K562 (cell line): Measurements from ENCODE around the gene ITPR1. TPM values are rescaled to one million over a fixed set of nuclear protein-coding genes. Genes with fewer than 3 reads are reported as not detected.

Experiments used
- BRD9 ChIP-seq: fragments of 450-650 bp; IDR thresholded peaks from 2 replicates; pipeline ENCODE4 v1.6.1; 2018; ENCODE audit warnings: low read depth; ENCODE audit not compliant: partially characterized antibody
- C11orf30 ChIP-seq: fragments of 450-650 bp; IDR thresholded peaks from 2 replicates; pipeline ENCODE4 v1.6.1; 2016; ENCODE audit warnings: low read depth, mild to moderate bottlenecking
- CCAR2 ChIP-seq: fragments of 200-400 bp; formaldehyde crosslinking; IDR thresholded peaks from 2 replicates; pipeline ENCODE4 v1.6.1; 2017; ENCODE audit warnings: mild to moderate bottlenecking, low read depth, low read length
- CTBP1 ChIP-seq: fragments of 450-650 bp; IDR thresholded peaks from 2 replicates; pipeline ENCODE4 v1.6.1; 2016; ENCODE audit warnings: borderline replicate concordance
- ELF1 ChIP-seq: fragments of 200-800 bp; sonication (Bioruptor generic); IDR thresholded peaks from 2 replicates; pipeline ENCODE4 v1.6.1; 2016; ENCODE audit warnings: missing genetic modification characterization, missing compliant biosample characterization
- ETV1 ChIP-seq: fragments of 450-650 bp; conservative IDR thresholded peaks from 2 replicates; pipeline ENCODE4 v1.6.1; 2016; ENCODE audit warnings: missing genetic modification characterization, control low read depth, low read depth, missing compliant biosample characterization
- FOS ChIP-seq: IDR thresholded peaks from 3 replicates; pipeline ENCODE4 v1.6.1; 2011; ENCODE audit not compliant: insufficient read length; ENCODE audit errors: extremely low read depth
- FOXK2 ChIP-seq, 2 experiments: fragments of 450-650 bp; IDR thresholded peaks in 1 of 2; conservative IDR thresholded peaks in 1 of 2; 2 replicates each; pipeline ENCODE4 v1.6.1; 2016; ENCODE audit warnings: low read depth in 2 of 2, mild to moderate bottlenecking in 1 of 2
- GABPA ChIP-seq: fragments of 200-800 bp; sonication (Bioruptor generic); conservative IDR thresholded peaks from 2 replicates; pipeline ENCODE4 v1.6.1; 2016; ENCODE audit warnings: low read depth, missing genetic modification characterization, missing compliant biosample characterization
- GABPB1 ChIP-seq: sonication (generic); formaldehyde crosslinking; IDR thresholded peaks from 2 replicates; pipeline ENCODE4 v1.8.0; 2022; ENCODE audit warnings: mild to moderate bottlenecking, missing genetic modification reagents
- MEIS2 ChIP-seq: fragments of 450-650 bp; IDR thresholded peaks from 2 replicates; pipeline ENCODE4 v1.6.1; 2014; ENCODE audit warnings: mild to moderate bottlenecking; ENCODE audit not compliant: partially characterized antibody
- MTA1 ChIP-seq: fragments of 450-650 bp; IDR thresholded peaks from 2 replicates; pipeline ENCODE4 v1.6.1; 2017; ENCODE audit warnings: borderline replicate concordance
- NCOR1 ChIP-seq: fragments of 450-650 bp; IDR thresholded peaks from 2 replicates; pipeline ENCODE4 v1.6.1; 2016; ENCODE audit warnings: mild to moderate bottlenecking, moderate library complexity
- RCOR1 ChIP-seq, 2 experiments: IDR thresholded peaks; 2 replicates each; pipeline ENCODE4 v1.6.1; 2012; ENCODE audit warnings: low read depth in 2 of 2, low read length in 2 of 2, borderline replicate concordance in 1 of 2, improper control_type of control experiment in 1 of 2
- SNIP1 ChIP-seq: fragments of 450-650 bp; IDR thresholded peaks from 2 replicates; pipeline ENCODE4 v1.7.1; 2017; ENCODE audit warnings: low read depth, mild to moderate bottlenecking
- SP2 ChIP-seq: IDR thresholded peaks from 2 replicates; pipeline ENCODE4 v1.6.1; 2011; ENCODE audit warnings: mild to moderate bottlenecking, low read depth, low read length, moderate library complexity; ENCODE audit not compliant: poor library complexity, severe bottlenecking; ENCODE audit errors: extremely low read depth
- THRAP3 ChIP-seq: fragments of 450-650 bp; IDR thresholded peaks from 2 replicates; pipeline ENCODE4 v1.6.1; 2016; ENCODE audit warnings: mild to moderate bottlenecking, inconsistent platforms, borderline replicate concordance
- ZNF583 ChIP-seq: fragments of 250-450 bp; sonication (Bioruptor Pico); IDR thresholded peaks from 2 replicates; pipeline ENCODE4 v1.4.0; 2020
- polyA plus RNA-seq, 8 experiments: library from polyadenylated mRNA; depleted of rRNA in 4 of 8; stranded (reverse) in 5 of 8; unstranded in 3 of 8; fragments of >200 nt; fragmentation: Nextera tagmentation in 2 of 8; fragmentation: Illumina TruSeq in 1 of 8; extraction: Ambion mirVana in 2 of 8; extraction: Trizol in 1 of 8; gene quantifications; 2 replicates each; pipeline versions ENCODE4 v1.2.1 to v1.2.3, GENCODE V29; 2011 to 2014; ENCODE audit warnings: inconsistent platforms in 1 of 8, missing spikeins in 1 of 8
- total RNA-seq, 7 experiments: library from RNA; depleted of rRNA in 6 of 7; stranded (reverse); fragments of >200 nt in 6 of 7; fragmentation: Illumina TruSeq in 2 of 7; extraction: Trizol in 2 of 7; gene quantifications; 2 replicates each; pipeline versions ENCODE4 v1.2.1 to v1.2.3, GENCODE V29; 2011 to 2021; ENCODE audit warnings: low replicate concordance in 1 of 7
- TF ChIP-seq, protein P1 (sequence below): sonication (generic); formaldehyde crosslinking; IDR thresholded peaks from 2 replicates; pipeline ENCODE4 v1.8.0; 2022; ENCODE audit warnings: mild to moderate bottlenecking, missing genetic modification reagents
- TF ChIP-seq, protein P2 (sequence below), 3 experiments: IDR thresholded peaks in 2 of 3; conservative IDR thresholded peaks in 1 of 3; 2 replicates each; pipeline ENCODE4 v1.5.1; 2011 to 2012; ENCODE audit warnings: low read length in 3 of 3, mild to moderate bottlenecking in 3 of 3, control low read depth in 2 of 3, improper control_type of control experiment in 1 of 3, inconsistent platforms in 1 of 3, low read depth in 1 of 3, mixed read lengths in 1 of 3, moderate library complexity in 1 of 3; ENCODE audit not compliant: insufficient read depth in 2 of 3
- TF ChIP-seq, protein P3 (sequence below), 2 experiments: IDR thresholded peaks in 1 of 2; conservative IDR thresholded peaks in 1 of 2; 2 replicates each; pipeline ENCODE4 v1.6.1; 2016; ENCODE audit warnings: low read depth in 2 of 2, mild to moderate bottlenecking in 1 of 2, missing compliant biosample characterization in 1 of 2, missing genetic modification characterization in 1 of 2, moderate library complexity in 1 of 2
- TF ChIP-seq, protein P4 (sequence below): fragments of 450-650 bp; IDR thresholded peaks from 2 replicates; pipeline ENCODE4 v1.6.1; 2017; ENCODE audit warnings: antibody characterized with exemption

ITPR1 gene
- total and polyA plus RNA-seq, 9 of the 15 experiments (the other 6 are each of a cell fraction or from before 2014, with no cell fraction given): 22.4 to 40.0 (median 27.4) TPM

DNA sequence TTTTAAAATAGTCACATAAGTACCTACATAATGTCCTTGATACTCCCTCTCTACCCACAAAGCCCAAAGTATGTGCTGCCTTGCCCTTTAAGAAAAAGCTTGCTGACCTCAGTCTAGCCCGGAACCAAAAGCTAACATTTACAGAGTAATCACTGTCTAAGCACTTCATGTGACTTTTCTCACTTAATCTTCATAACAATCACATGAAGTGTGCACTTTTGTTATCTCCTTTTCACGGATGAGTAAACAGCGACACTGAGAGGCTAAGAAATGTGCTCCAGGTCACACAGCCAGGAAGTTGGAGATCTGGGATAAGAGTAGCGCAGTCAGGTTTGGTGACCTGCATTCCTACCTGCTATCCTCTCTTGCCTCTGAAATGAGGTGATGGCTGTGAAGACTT, 194.0 kb downstream of the ITPR1 start (continued):
- TF ChIP-seq, protein P1, sequence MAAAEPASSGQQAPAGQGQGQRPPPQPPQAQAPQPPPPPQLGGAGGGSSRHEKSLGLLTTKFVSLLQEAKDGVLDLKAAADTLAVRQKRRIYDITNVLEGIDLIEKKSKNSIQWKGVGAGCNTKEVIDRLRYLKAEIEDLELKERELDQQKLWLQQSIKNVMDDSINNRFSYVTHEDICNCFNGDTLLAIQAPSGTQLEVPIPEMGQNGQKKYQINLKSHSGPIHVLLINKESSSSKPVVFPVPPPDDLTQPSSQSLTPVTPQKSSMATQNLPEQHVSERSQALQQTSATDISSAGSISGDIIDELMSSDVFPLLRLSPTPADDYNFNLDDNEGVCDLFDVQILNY (CRISPR knock-in tag): no peak
- TF ChIP-seq CCAR2 (no peak), MEIS2 (peak; percentile 65), BRD9 (no peak), CTBP1 (no peak), THRAP3 (no peak), NCOR1 (0 out of 2 replicates have a peak, but pooled peaks have one; percentile 31), GABPA (tag) (peak; percentile 79), C11orf30 (0 out of 2 replicates have a peak, but pooled peaks have one; percentile 4), FOXK2 (conservative IDR thresholded peaks at IDR 0.05 in 1 of 2, IDR thresholded peaks at IDR 0.05 in 1 of 2; ENCODE audit: low read depth in 2 of 2) (no peak), RCOR1 (IDR thresholded peaks at IDR 0.05; ENCODE audit: borderline replicate concordance in 1 of 2, low read depth in 2 of 2, low read length in 2 of 2) (peak in 1 of 2 experiments; percentile 95; a peak in 2 of 4 replicates), ZNF583 (CRISPR knock-in tag) (no peak), ETV1 (peak; percentile 86), SNIP1 (no peak), GABPB1 (CRISPR knock-in tag) (peak; percentile 69; the same call in 1 of the 2 replicates), SP2 (no peak), MTA1 (no peak), ELF1 (tag) (peak; percentile 74), FOS (no peak)
- TF ChIP-seq, protein P2, sequence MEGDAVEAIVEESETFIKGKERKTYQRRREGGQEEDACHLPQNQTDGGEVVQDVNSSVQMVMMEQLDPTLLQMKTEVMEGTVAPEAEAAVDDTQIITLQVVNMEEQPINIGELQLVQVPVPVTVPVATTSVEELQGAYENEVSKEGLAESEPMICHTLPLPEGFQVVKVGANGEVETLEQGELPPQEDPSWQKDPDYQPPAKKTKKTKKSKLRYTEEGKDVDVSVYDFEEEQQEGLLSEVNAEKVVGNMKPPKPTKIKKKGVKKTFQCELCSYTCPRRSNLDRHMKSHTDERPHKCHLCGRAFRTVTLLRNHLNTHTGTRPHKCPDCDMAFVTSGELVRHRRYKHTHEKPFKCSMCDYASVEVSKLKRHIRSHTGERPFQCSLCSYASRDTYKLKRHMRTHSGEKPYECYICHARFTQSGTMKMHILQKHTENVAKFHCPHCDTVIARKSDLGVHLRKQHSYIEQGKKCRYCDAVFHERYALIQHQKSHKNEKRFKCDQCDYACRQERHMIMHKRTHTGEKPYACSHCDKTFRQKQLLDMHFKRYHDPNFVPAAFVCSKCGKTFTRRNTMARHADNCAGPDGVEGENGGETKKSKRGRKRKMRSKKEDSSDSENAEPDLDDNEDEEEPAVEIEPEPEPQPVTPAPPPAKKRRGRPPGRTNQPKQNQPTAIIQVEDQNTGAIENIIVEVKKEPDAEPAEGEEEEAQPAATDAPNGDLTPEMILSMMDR (IDR thresholded peaks at IDR 0.05 in 2 of 3, conservative IDR thresholded peaks at IDR 0.05 in 1 of 3; ENCODE audit: insufficient read depth in 2 of 3, low read depth in 1 of 3, low read length in 3 of 3): peak; percentile 31 to 44 (median 38); a peak in 5 of 6 replicates
- TF ChIP-seq, protein P3, sequence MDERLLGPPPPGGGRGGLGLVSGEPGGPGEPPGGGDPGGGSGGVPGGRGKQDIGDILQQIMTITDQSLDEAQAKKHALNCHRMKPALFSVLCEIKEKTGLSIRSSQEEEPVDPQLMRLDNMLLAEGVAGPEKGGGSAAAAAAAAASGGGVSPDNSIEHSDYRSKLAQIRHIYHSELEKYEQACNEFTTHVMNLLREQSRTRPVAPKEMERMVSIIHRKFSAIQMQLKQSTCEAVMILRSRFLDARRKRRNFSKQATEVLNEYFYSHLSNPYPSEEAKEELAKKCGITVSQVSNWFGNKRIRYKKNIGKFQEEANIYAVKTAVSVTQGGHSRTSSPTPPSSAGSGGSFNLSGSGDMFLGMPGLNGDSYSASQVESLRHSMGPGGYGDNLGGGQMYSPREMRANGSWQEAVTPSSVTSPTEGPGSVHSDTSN (CRISPR knock-in tag; IDR thresholded peaks at IDR 0.05; ENCODE audit: low read depth): no peak
- TF ChIP-seq, protein P3 (tag; conservative IDR thresholded peaks at IDR 0.05; ENCODE audit: low read depth): peak; percentile 65
- TF ChIP-seq, protein P4, sequence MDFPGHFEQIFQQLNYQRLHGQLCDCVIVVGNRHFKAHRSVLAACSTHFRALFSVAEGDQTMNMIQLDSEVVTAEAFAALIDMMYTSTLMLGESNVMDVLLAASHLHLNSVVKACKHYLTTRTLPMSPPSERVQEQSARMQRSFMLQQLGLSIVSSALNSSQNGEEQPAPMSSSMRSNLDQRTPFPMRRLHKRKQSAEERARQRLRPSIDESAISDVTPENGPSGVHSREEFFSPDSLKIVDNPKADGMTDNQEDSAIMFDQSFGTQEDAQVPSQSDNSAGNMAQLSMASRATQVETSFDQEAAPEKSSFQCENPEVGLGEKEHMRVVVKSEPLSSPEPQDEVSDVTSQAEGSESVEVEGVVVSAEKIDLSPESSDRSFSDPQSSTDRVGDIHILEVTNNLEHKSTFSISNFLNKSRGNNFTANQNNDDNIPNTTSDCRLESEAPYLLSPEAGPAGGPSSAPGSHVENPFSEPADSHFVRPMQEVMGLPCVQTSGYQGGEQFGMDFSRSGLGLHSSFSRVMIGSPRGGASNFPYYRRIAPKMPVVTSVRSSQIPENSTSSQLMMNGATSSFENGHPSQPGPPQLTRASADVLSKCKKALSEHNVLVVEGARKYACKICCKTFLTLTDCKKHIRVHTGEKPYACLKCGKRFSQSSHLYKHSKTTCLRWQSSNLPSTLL: no peak
